Measurements from ENCODE around the gene NEBL. TPM values are rescaled to one million over a fixed set of nuclear protein-coding genes. Genes with fewer than 3 reads are reported as not detected.

NEBL gene
- total RNA-seq, 4 donors from 2014 or later = 2.1 to 3.5 (median 2.5) TPM

DNA sequence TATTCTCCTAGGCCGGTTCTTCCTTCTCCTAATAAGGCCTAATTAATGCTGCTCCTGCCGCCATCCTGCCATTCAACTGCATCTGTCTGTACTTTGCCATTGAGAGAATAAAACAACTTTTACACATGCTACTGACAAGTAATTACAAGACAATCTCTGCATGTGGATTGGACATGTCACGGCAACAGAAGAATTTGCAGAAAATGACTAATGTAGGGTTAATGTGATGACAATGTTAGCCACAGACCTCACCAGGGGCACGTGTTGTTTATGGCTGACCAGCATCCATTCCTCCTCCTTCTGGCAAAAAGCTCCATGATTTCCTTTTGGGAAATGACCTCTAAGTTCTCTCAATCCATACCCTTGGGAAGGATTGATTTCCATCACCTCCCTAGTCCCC, 58.0 kb downstream of the NEBL start:
- Histone ChIP-seq H3K9me3 (peaks cover 0 to 30% (median 16%) of the 10 kb centered on the region in 4 donors), H3K27me3 (no peaks in the 10 kb centered on the region), H3K36me3 (peaks cover 0 to 94% (median 0%) of the 10 kb centered on the region in 4 donors), H3K4me3 (no peak overlapping the region), H3K4me1 (peaks cover 0 to 16% (median 0%) of the 10 kb centered on the region in 4 donors), H3K27ac (replicated peaks in 1 of 4) (no peak overlapping the region)
- no peak for DNase-seq (ENCODE audit: extremely low spot score)
- intact Hi-C loops (cut with DNase I) = no loop called here
- 85% methylated on average over 4 of the region's 4 CpGs for WGBS
- TF ChIP-seq EP300 (IDR thresholded peaks at IDR 0.05) (no peak), POLR2A (IDR thresholded peaks at IDR 0.05; ENCODE audit: low read depth) (no peak), POLR2AphosphoS5 (IDR thresholded peaks at IDR 0.05) (no peak)
- TF ChIP-seq, protein P1, sequence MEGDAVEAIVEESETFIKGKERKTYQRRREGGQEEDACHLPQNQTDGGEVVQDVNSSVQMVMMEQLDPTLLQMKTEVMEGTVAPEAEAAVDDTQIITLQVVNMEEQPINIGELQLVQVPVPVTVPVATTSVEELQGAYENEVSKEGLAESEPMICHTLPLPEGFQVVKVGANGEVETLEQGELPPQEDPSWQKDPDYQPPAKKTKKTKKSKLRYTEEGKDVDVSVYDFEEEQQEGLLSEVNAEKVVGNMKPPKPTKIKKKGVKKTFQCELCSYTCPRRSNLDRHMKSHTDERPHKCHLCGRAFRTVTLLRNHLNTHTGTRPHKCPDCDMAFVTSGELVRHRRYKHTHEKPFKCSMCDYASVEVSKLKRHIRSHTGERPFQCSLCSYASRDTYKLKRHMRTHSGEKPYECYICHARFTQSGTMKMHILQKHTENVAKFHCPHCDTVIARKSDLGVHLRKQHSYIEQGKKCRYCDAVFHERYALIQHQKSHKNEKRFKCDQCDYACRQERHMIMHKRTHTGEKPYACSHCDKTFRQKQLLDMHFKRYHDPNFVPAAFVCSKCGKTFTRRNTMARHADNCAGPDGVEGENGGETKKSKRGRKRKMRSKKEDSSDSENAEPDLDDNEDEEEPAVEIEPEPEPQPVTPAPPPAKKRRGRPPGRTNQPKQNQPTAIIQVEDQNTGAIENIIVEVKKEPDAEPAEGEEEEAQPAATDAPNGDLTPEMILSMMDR (IDR thresholded peaks at IDR 0.05) = no peak

DNA sequence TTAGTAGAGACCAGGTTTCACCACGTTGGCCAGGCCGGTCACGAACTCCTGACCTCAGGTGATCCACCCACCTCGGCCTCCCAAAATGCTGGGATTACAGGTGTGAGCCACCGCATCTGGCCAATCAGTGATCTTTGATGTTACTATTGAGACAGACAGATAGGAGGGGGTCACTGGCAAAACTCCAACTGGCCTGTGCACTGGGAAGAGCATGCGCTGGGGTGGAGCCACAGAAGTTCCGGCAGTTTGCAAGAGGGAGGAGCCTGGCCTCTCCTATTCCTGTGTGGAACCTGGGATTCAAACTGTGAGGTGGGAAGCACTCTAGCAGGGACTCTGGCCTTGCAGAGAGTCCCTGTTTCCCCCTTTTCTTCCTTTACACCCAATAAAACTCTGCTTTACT, 60.7 kb downstream of the NEBL start:
- no peak overlapping the region for H3K27ac ChIP-seq (replicated peaks in 1 of 4)
- DNase-seq (ENCODE audit: extremely low spot score) = no peak
- 95% methylated on average over 6 of the region's 7 CpGs for WGBS
- H3K4me1 ChIP-seq = peaks cover 0 to 16% (median 0%) of the 10 kb centered on the region in 4 donors
- peaks cover 0 to 30% (median 16%) of the 10 kb centered on the region in 4 donors for H3K9me3 ChIP-seq
- intact Hi-C loops (cut with DNase I) = no loop called here
- no peak for TF ChIP-seq EP300 (IDR thresholded peaks at IDR 0.05)
- TF ChIP-seq POLR2AphosphoS5 (IDR thresholded peaks at IDR 0.05) = no peak
- TF ChIP-seq, protein P1 (IDR thresholded peaks at IDR 0.05) = no peak
- TF ChIP-seq POLR2A (IDR thresholded peaks at IDR 0.05; ENCODE audit: low read depth) = no peak
- H3K36me3 ChIP-seq = peaks cover 0 to 83% (median 0%) of the 10 kb centered on the region in 4 donors
- no peak overlapping the region for H3K4me3 ChIP-seq
- no peaks in the 10 kb centered on the region for H3K27me3 ChIP-seq

DNA sequence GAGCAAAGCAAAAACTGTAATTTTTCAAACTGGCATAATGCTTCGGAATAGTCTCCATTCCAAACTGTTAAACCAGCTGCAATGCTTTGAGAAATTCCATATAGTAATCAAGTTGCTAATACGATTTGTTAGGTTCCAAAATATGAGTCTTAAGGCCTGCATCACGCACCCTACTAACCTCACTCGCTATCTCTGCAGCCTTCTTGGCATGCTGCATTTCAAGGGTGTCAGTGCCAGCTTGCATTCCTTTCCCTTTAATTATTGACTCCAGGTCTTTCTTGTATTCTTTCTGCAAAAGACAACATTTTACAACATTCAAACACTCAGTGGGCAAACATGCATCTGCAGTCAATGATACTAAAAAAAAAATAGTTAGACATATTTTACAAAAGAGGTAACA, 61.8 kb downstream of the NEBL start:
- no peak overlapping the region for H3K4me3 ChIP-seq
- H3K36me3 ChIP-seq = peaks cover 0 to 83% (median 0%) of the 10 kb centered on the region in 4 donors
- TF ChIP-seq, protein P1 (IDR thresholded peaks at IDR 0.05) = no peak
- TF ChIP-seq EP300 (IDR thresholded peaks at IDR 0.05) = no peak
- TF ChIP-seq POLR2AphosphoS5 (IDR thresholded peaks at IDR 0.05) = no peak
- no peak for TF ChIP-seq POLR2A (IDR thresholded peaks at IDR 0.05; ENCODE audit: low read depth)
- intact Hi-C loops (cut with DNase I) = no loop called here
- DNase-seq (ENCODE audit: extremely low spot score) = no peak
- H3K9me3 ChIP-seq = peaks cover 0 to 30% (median 16%) of the 10 kb centered on the region in 4 donors
- 78% methylated on average over 4 of the region's 4 CpGs for WGBS
- no peak overlapping the region for H3K27ac ChIP-seq (replicated peaks in 1 of 4)
- H3K27me3 ChIP-seq = no peaks in the 10 kb centered on the region
- peaks cover 0 to 16% (median 0%) of the 10 kb centered on the region in 4 donors for H3K4me1 ChIP-seq

DNA sequence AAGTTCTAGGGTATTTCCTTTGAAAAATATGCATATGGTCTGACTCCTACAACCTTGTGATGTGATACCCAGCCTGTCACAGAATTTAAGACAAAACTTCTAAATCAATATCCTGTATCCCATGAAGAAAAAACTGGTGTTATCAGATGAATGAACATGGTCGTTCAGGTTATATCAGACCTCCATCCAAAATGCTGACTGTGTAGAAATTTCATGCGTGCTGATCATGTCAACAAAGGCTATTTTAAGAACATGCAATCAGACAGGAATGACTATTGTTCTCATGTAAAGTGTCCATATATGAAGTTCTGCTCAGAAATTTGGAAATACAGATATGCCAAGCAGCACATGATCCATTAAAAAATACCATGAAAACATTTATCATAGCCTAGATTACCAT, 62.3 kb downstream of the NEBL start:
- H3K4me3 ChIP-seq = no peak overlapping the region
- intact Hi-C loops (cut with DNase I) = no loop called here
- H3K27me3 ChIP-seq = no peaks in the 10 kb centered on the region
- WGBS = 43% methylated on average over 2 of the region's 2 CpGs
- peaks cover 0 to 16% (median 0%) of the 10 kb centered on the region in 4 donors for H3K4me1 ChIP-seq
- H3K36me3 ChIP-seq = peaks cover 0 to 83% (median 0%) of the 10 kb centered on the region in 4 donors
- peaks cover 0 to 30% (median 16%) of the 10 kb centered on the region in 4 donors for H3K9me3 ChIP-seq
- TF ChIP-seq POLR2AphosphoS5 (IDR thresholded peaks at IDR 0.05) (no peak), POLR2A (IDR thresholded peaks at IDR 0.05; ENCODE audit: low read depth) (no peak), EP300 (IDR thresholded peaks at IDR 0.05) (no peak)
- TF ChIP-seq, protein P1 (IDR thresholded peaks at IDR 0.05) = no peak
- H3K27ac ChIP-seq (replicated peaks in 1 of 4) = no peak overlapping the region
- no peak for DNase-seq (ENCODE audit: extremely low spot score)

DNA sequence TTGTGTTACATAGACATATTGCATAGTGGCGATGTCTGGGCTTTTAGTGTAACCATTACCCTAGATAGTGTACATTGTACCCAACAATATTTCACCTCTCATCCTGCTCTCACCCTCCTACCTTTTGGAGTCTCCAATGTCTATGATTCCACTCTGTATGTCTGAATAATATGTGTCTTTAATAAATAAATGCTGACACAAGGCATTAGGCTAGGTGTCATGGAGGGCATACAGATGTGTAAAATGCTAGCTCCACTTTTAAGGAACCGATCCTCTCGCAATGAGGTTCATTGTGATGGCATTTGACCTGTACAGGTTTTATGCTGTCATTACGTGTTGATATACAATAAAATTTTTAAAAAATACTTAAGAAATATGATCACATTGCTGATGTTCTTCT, 74.3 kb downstream of the NEBL start:
- TF ChIP-seq POLR2AphosphoS5 (IDR thresholded peaks at IDR 0.05) = no peak
- TF ChIP-seq EP300 (IDR thresholded peaks at IDR 0.05) = no peak
- no peak for TF ChIP-seq POLR2A (IDR thresholded peaks at IDR 0.05; ENCODE audit: low read depth)
- TF ChIP-seq, protein P1 (IDR thresholded peaks at IDR 0.05) = no peak
- Histone ChIP-seq H3K36me3 (peaks cover 0 to 97% (median 0%) of the 10 kb centered on the region in 4 donors), H3K27me3 (no peaks in the 10 kb centered on the region), H3K27ac (replicated peaks in 1 of 4) (no peak overlapping the region), H3K4me3 (no peak overlapping the region), H3K9me3 (no peaks in the 10 kb centered on the region), H3K4me1 (no peaks in the 10 kb centered on the region)
- intact Hi-C loops (cut with DNase I) = no loop called here
- DNase-seq (ENCODE audit: extremely low spot score) = no peak
- WGBS = 94% methylated on average over 4 of the region's 4 CpGs

Measured in esophagus muscularis mucosa (tissue), 4 donors.